SK-N-SH treated with all-trans-retinoic acid at 6 μM for 48 hours (cell line): ENCODE measurements around the gene FAM81B.

ENCODE experiments used
- ARNTL ChIP-seq: fragments of 450-650 bp; formaldehyde crosslinking; IDR thresholded peaks from 2 replicates; pipeline ENCODE4 v1.5.0; 2020; ENCODE audit warnings: low read depth, mild to moderate bottlenecking, moderate library complexity, borderline replicate concordance
- BACH2 ChIP-seq: fragments of 250-450 bp; sonication (Bioruptor Pico); IDR thresholded peaks from 2 replicates; pipeline ENCODE4 v1.9.0; 2021; ENCODE audit warnings: mild to moderate bottlenecking, borderline replicate concordance
- GLIS3 ChIP-seq: fragments of 250-450 bp; sonication (Bioruptor Pico); IDR thresholded peaks from 2 replicates; pipeline ENCODE4 v1.5.0; 2020; ENCODE audit warnings: mild to moderate bottlenecking, moderate library complexity
- ISL1 ChIP-seq: fragments of 250-450 bp; sonication (Bioruptor Pico); IDR thresholded peaks from 2 replicates; pipeline ENCODE4 v2.1.2; 2022; ENCODE audit warnings: mild to moderate bottlenecking, moderate library complexity
- TCF4 ChIP-seq: fragments of 250-450 bp; sonication (Bioruptor Pico); IDR thresholded peaks from 2 replicates; pipeline ENCODE4 v1.8.0; 2021; ENCODE audit warnings: mild to moderate bottlenecking, moderate library complexity, borderline replicate concordance
- ZFP3 ChIP-seq: fragments of 250-450 bp; sonication (Bioruptor Pico); IDR thresholded peaks from 2 replicates; pipeline ENCODE4 v1.5.0; 2020; ENCODE audit warnings: mild to moderate bottlenecking, moderate library complexity
- ZNF70 ChIP-seq: fragments of 450-650 bp; formaldehyde crosslinking; IDR thresholded peaks from 2 replicates; pipeline ENCODE4 v1.5.0; 2020; ENCODE audit warnings: mild to moderate bottlenecking, moderate library complexity
- TF ChIP-seq, protein P1 (sequence below): fragments of 250-450 bp; sonication (Bioruptor Pico); IDR thresholded peaks from 2 replicates; pipeline ENCODE4 v1.5.1; 2020; ENCODE audit warnings: low read depth, mild to moderate bottlenecking, moderate library complexity

DNA sequence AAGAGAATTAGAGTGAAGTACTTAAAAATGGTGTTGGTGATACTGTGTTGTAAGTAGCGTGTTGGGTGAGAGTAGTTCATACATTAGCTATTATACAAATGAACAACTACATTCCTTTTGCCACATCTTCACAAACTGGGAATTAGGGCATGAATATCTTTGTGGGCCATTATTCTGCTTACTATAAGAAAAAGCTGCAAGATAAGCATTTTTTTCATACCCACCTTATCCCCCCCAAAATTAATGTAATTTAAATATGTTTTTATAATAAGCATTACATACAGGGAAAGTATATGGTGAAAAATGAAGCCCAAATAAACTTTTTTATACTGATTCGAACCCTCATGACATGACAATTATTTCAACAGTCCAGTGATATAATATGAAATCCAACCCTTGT, 69.5 kb downstream of the FAM81B start:
- no peak for TF ChIP-seq ARNTL (CRISPR knock-in tag)
- TF ChIP-seq ZFP3 (CRISPR knock-in tag), result no peak
- no peak for TF ChIP-seq GLIS3 (CRISPR knock-in tag)
- TF ChIP-seq, protein P1, sequence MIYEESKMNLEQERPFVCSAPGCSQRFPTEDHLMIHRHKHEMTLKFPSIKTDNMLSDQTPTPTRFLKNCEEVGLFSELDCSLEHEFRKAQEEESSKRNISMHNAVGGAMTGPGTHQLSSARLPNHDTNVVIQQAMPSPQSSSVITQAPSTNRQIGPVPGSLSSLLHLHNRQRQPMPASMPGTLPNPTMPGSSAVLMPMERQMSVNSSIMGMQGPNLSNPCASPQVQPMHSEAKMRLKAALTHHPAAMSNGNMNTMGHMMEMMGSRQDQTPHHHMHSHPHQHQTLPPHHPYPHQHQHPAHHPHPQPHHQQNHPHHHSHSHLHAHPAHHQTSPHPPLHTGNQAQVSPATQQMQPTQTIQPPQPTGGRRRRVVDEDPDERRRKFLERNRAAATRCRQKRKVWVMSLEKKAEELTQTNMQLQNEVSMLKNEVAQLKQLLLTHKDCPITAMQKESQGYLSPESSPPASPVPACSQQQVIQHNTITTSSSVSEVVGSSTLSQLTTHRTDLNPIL (CRISPR knock-in tag), result no peak
- TF ChIP-seq TCF4 (CRISPR knock-in tag), result no peak
- TF ChIP-seq BACH2 (CRISPR knock-in tag), result no peak
- no peak for TF ChIP-seq ZNF70 (CRISPR knock-in tag)
- TF ChIP-seq ISL1, result no peak
